Adrenal gland (tissue), 5 donors: Measurements from ENCODE around the gene CYB5R3.

Source experiments
- POLR2A ChIP-seq, 2 donors: fragments of 450-650 bp; IDR thresholded peaks; one replicate each; pipeline ENCODE4 v1.6.1; 2017; ENCODE audit warnings: antibody characterized with exemption in 2 of 2, mild to moderate bottlenecking in 2 of 2, moderate library complexity in 1 of 2
- TF ChIP-seq, protein P1 (sequence below), 6 experiments: fragments of 450-650 bp in 4 of 6; fragments of 200-600 bp in 2 of 6; sonication (generic) in 1 of 6; IDR thresholded peaks; 1 replicate in 5 of 6; 2 replicates in 1 of 6; pipeline versions ENCODE4 v1.5.1 to v1.8.0; 2016 to 2021; ENCODE audit warnings: antibody characterized with exemption in 6 of 6, mild to moderate bottlenecking in 2 of 6, moderate library complexity in 1 of 6
- donor health status: DM: no; HTN: no; CAD: no.

DNA sequence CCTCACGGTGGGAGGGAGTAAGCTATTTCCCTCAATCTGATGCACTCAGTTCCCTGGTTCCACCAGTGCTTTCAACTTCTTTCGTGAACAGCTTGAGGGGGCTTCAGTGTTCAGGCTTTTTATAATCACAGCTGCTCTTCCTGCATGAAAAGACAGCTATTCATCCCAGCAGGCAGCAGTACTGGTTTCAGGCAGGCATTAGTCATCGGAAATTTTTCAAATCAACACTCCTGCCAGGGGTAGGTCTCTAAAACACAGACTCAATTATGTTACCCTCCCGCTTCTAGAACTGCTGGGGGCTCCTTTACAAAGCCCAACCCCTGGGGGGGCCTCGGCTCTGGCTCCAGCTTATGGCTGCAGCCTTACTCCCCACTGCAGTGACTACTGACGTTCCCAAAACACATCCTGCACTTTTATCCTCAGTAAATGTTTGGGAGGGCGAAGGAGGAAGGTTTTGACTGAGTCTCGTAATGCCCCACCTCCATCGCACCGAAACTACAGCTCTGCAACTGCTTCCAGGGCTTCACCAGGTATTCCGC lies 40.3 kb downstream of the CYB5R3 start:
- TF ChIP-seq, protein P1, sequence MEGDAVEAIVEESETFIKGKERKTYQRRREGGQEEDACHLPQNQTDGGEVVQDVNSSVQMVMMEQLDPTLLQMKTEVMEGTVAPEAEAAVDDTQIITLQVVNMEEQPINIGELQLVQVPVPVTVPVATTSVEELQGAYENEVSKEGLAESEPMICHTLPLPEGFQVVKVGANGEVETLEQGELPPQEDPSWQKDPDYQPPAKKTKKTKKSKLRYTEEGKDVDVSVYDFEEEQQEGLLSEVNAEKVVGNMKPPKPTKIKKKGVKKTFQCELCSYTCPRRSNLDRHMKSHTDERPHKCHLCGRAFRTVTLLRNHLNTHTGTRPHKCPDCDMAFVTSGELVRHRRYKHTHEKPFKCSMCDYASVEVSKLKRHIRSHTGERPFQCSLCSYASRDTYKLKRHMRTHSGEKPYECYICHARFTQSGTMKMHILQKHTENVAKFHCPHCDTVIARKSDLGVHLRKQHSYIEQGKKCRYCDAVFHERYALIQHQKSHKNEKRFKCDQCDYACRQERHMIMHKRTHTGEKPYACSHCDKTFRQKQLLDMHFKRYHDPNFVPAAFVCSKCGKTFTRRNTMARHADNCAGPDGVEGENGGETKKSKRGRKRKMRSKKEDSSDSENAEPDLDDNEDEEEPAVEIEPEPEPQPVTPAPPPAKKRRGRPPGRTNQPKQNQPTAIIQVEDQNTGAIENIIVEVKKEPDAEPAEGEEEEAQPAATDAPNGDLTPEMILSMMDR (IDR thresholded peaks at IDR 0.05), result no peak
- TF ChIP-seq POLR2A (IDR thresholded peaks at IDR 0.05), result no peak
